Adrenal gland (tissue), 5 donors: ENCODE results near the gene RGL1.

Source experiments
- CTCF ChIP-seq, 6 experiments: fragments of 450-650 bp in 4 of 6; fragments of 200-600 bp in 2 of 6; sonication (generic) in 1 of 6; IDR thresholded peaks; 1 replicate in 5 of 6; 2 replicates in 1 of 6; pipeline versions ENCODE4 v1.5.1 to v1.8.0; 2016 to 2021; ENCODE audit warnings: antibody characterized with exemption in 6 of 6, mild to moderate bottlenecking in 2 of 6, moderate library complexity in 1 of 6
- POLR2A ChIP-seq, 2 donors: fragments of 450-650 bp; IDR thresholded peaks; one replicate each; pipeline ENCODE4 v1.6.1; 2017; ENCODE audit warnings: antibody characterized with exemption in 2 of 2, mild to moderate bottlenecking in 2 of 2, moderate library complexity in 1 of 2
- donor health status: DM: no; HTN: no; CAD: no.

DNA sequence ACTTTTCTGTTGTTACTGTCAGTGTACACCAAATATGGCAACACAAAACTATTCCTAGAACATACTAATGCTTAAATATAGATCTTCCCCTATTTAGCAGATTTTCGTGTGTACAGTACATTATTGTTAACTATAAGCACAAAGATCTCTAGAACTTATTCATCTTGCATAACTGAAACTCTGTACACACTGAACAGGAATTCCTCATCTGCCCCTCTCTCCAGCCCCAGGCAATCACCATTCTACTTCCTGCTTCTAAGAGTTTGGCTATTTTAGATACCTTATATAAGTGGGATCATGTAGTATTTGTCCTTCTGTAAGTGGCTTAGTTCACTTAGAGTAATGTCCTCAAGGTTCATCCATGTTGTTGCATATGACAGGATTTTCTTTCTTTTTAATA, 4.5 kb upstream of the RGL1 start:
- no peak for TF ChIP-seq CTCF (IDR thresholded peaks at IDR 0.05)
- TF ChIP-seq POLR2A (IDR thresholded peaks at IDR 0.05) = no peak
